ENCODE measurements around the gene SACM1L. TPM values are rescaled to one million over a fixed set of nuclear protein-coding genes. Genes with fewer than 3 reads are reported as not detected.

The SACM1L gene
- total and polyA plus RNA-seq, 4 donors = 12.2 to 35.5 (median 20.5) TPM

GRCh38 chr3:45667569-45667934 lies 21.6 kb upstream of the SACM1L start:
- Histone ChIP-seq H3K27me3 (ENCODE audit: control insufficient read depth in 4 of 4, insufficient read depth in 4 of 4, low read length in 3 of 4) (no peaks in the 10 kb centered on the region), H3K36me3 (ENCODE audit: control insufficient read depth in 4 of 4, insufficient read depth in 3 of 4, low read depth in 1 of 4, low read length in 3 of 4) (peaks cover 0 to 39% (median 30%) of the 10 kb centered on the region in 4 donors), H3K4me1 (ENCODE audit: control insufficient read depth in 4 of 4, insufficient read depth in 4 of 4, low read length in 3 of 4) (peaks cover 2 to 19% (median 12%) of the 10 kb centered on the region in 4 donors), H3K9me3 (ENCODE audit: control insufficient read depth in 4 of 4, low read length in 3 of 4) (no peaks in the 10 kb centered on the region), H3K27ac (ENCODE audit: low read depth in 1 of 2, low read length in 2 of 2) (no peak overlapping the region), H3K9ac (ENCODE audit: low read depth in 1 of 2, low read length in 2 of 2) (no peak overlapping the region), H3K4me3 (ENCODE audit: low read depth in 1 of 3, low read length in 3 of 3) (no peak overlapping the region)
- no peak for DNase-seq (ENCODE audit: low spot score)
- 95% methylated on average over 1 of the region's 1 CpG for WGBS
- no peak for TF ChIP-seq GABPA (IDR thresholded peaks at IDR 0.05 in 1 of 2, conservative IDR thresholded peaks at IDR 0.05 in 1 of 2)
- no peak for TF ChIP-seq TAF1 (conservative IDR thresholded peaks at IDR 0.05)
- no peak for TF ChIP-seq FOXA2 (IDR thresholded peaks at IDR 0.05)
- TF ChIP-seq EGR1 (IDR thresholded peaks at IDR 0.05; ENCODE audit: low read depth in 2 of 2) = no peak
- TF ChIP-seq, protein P1, sequence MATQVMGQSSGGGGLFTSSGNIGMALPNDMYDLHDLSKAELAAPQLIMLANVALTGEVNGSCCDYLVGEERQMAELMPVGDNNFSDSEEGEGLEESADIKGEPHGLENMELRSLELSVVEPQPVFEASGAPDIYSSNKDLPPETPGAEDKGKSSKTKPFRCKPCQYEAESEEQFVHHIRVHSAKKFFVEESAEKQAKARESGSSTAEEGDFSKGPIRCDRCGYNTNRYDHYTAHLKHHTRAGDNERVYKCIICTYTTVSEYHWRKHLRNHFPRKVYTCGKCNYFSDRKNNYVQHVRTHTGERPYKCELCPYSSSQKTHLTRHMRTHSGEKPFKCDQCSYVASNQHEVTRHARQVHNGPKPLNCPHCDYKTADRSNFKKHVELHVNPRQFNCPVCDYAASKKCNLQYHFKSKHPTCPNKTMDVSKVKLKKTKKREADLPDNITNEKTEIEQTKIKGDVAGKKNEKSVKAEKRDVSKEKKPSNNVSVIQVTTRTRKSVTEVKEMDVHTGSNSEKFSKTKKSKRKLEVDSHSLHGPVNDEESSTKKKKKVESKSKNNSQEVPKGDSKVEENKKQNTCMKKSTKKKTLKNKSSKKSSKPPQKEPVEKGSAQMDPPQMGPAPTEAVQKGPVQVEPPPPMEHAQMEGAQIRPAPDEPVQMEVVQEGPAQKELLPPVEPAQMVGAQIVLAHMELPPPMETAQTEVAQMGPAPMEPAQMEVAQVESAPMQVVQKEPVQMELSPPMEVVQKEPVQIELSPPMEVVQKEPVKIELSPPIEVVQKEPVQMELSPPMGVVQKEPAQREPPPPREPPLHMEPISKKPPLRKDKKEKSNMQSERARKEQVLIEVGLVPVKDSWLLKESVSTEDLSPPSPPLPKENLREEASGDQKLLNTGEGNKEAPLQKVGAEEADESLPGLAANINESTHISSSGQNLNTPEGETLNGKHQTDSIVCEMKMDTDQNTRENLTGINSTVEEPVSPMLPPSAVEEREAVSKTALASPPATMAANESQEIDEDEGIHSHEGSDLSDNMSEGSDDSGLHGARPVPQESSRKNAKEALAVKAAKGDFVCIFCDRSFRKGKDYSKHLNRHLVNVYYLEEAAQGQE (IDR thresholded peaks at IDR 0.05) = no peak
- TF ChIP-seq RXRA (IDR thresholded peaks at IDR 0.05) = no peak
- no peak for TF ChIP-seq YY1 (IDR thresholded peaks at IDR 0.05)
- TF ChIP-seq, protein P2, sequence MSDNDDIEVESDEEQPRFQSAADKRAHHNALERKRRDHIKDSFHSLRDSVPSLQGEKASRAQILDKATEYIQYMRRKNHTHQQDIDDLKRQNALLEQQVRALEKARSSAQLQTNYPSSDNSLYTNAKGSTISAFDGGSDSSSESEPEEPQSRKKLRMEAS (IDR thresholded peaks at IDR 0.05) = no peak
- TF ChIP-seq NR2F2 (IDR thresholded peaks at IDR 0.05) = no peak
- no peak for TF ChIP-seq SP1 (IDR thresholded peaks at IDR 0.05)
- TF ChIP-seq HNF4G (IDR thresholded peaks at IDR 0.05) = no peak
- TF ChIP-seq JUND (IDR thresholded peaks at IDR 0.05) = no peak
- no peak for TF ChIP-seq RAD21 (IDR thresholded peaks at IDR 0.05)
- TF ChIP-seq, protein P3, sequence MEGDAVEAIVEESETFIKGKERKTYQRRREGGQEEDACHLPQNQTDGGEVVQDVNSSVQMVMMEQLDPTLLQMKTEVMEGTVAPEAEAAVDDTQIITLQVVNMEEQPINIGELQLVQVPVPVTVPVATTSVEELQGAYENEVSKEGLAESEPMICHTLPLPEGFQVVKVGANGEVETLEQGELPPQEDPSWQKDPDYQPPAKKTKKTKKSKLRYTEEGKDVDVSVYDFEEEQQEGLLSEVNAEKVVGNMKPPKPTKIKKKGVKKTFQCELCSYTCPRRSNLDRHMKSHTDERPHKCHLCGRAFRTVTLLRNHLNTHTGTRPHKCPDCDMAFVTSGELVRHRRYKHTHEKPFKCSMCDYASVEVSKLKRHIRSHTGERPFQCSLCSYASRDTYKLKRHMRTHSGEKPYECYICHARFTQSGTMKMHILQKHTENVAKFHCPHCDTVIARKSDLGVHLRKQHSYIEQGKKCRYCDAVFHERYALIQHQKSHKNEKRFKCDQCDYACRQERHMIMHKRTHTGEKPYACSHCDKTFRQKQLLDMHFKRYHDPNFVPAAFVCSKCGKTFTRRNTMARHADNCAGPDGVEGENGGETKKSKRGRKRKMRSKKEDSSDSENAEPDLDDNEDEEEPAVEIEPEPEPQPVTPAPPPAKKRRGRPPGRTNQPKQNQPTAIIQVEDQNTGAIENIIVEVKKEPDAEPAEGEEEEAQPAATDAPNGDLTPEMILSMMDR (IDR thresholded peaks at IDR 0.05; ENCODE audit: low read depth, low read length, missing input control) = no peak
- TF ChIP-seq, protein P4, sequence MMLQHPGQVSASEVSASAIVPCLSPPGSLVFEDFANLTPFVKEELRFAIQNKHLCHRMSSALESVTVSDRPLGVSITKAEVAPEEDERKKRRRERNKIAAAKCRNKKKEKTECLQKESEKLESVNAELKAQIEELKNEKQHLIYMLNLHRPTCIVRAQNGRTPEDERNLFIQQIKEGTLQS (IDR thresholded peaks at IDR 0.05) = no peak
- TF ChIP-seq, protein P5, sequence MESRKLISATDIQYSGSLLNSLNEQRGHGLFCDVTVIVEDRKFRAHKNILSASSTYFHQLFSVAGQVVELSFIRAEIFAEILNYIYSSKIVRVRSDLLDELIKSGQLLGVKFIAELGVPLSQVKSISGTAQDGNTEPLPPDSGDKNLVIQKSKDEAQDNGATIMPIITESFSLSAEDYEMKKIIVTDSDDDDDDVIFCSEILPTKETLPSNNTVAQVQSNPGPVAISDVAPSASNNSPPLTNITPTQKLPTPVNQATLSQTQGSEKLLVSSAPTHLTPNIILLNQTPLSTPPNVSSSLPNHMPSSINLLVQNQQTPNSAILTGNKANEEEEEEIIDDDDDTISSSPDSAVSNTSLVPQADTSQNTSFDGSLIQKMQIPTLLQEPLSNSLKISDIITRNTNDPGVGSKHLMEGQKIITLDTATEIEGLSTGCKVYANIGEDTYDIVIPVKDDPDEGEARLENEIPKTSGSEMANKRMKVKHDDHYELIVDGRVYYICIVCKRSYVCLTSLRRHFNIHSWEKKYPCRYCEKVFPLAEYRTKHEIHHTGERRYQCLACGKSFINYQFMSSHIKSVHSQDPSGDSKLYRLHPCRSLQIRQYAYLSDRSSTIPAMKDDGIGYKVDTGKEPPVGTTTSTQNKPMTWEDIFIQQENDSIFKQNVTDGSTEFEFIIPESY (IDR thresholded peaks at IDR 0.05) = no peak
- TF ChIP-seq HNF4A (conservative IDR thresholded peaks at IDR 0.05) = no peak
- TF ChIP-seq FOXA1 (IDR thresholded peaks at IDR 0.05) = no peak

Measured in liver (tissue), 9 donors.